ENCODE measurements around the gene ARPC4. TPM values are rescaled to one million over a fixed set of nuclear protein-coding genes. Genes with fewer than 3 reads are reported as not detected.
A peak's percentile ranks its signal among the peaks of the same experiment; 100 is the strongest.

Gene ARPC4
- total and polyA plus RNA-seq, 2 of the 13 experiments (the other 11 are each of a cell fraction or from before 2014, with no cell fraction given) = 30.1 to 83.6 TPM

GRCh38 chr3:9792405-9793160, at the start of gene ARPC4, which contains the start of gene TADA3 (continued):
- TF ChIP-seq ZBTB4 (CRISPR knock-in tag; IDR thresholded peaks at IDR 0.05; ENCODE audit: borderline replicate concordance) (no peak), SIN3B (IDR thresholded peaks at IDR 0.05; ENCODE audit: low read length) (peak; percentile 49), BCL3 (CRISPR knock-in tag; IDR thresholded peaks at IDR 0.05) (no peak), REL (CRISPR knock-in tag; conservative IDR thresholded peaks at IDR 0.05) (peak; percentile 22; the same call in 1 of the 2 replicates), ZNF766 (CRISPR knock-in tag; IDR thresholded peaks at IDR 0.05; ENCODE audit: borderline replicate concordance) (no peak), HMGA1 (CRISPR knock-in tag; conservative IDR thresholded peaks at IDR 0.05) (no peak), ETS1 (CRISPR knock-in tag; IDR thresholded peaks at IDR 0.05) (no peak), YEATS2 (CRISPR knock-in tag; IDR thresholded peaks at IDR 0.05; ENCODE audit: borderline replicate concordance) (peak; percentile 72), ZBTB7B (CRISPR knock-in tag; IDR thresholded peaks at IDR 0.05) (peak; percentile 62; the same call in 1 of the 2 replicates), ZFY (CRISPR knock-in tag; IDR thresholded peaks at IDR 0.05) (peak; percentile 72), ZNF124 (CRISPR knock-in tag; IDR thresholded peaks at IDR 0.05) (no peak; the same call in 1 of the 2 replicates), AKAP8 (CRISPR knock-in tag; IDR thresholded peaks at IDR 0.05) (no peak), THAP11 (CRISPR knock-in tag; IDR thresholded peaks at IDR 0.05) (peak; percentile 80), MTA1 (CRISPR knock-in tag; IDR thresholded peaks at IDR 0.05; ENCODE audit: borderline replicate concordance) (0 out of 2 replicates have a peak, but pooled peaks have one; percentile 7), KDM4B (CRISPR knock-in tag; IDR thresholded peaks at IDR 0.05) (no peak), ZNF609 (CRISPR knock-in tag; IDR thresholded peaks at IDR 0.05; ENCODE audit: borderline replicate concordance) (0 out of 2 replicates have a peak, but pooled peaks have one; percentile 44), ZNF274 (CRISPR knock-in tag; IDR thresholded peaks at IDR 0.05) (no peak), NFATC3 (CRISPR knock-in tag; IDR thresholded peaks at IDR 0.05) (no peak), ZNF451 (CRISPR knock-in tag; IDR thresholded peaks at IDR 0.05) (no peak)

Data from HepG2 (cell line).